Gastroesophageal sphincter (tissue), 3 donors: ENCODE data around the gene PBX1.

Experiments used
- EP300 ChIP-seq: sonication (generic); formaldehyde crosslinking; IDR thresholded peaks from one replicate; pipeline ENCODE4 v1.6.1; 2017; ENCODE audit warnings: antibody characterized with exemption, mild to moderate bottlenecking
- TF ChIP-seq, protein P1 (sequence below), 4 experiments: fragments of 200-600 bp in 2 of 4; fragments of 450-650 bp in 2 of 4; sonication (generic) in 1 of 4; IDR thresholded peaks; one replicate each; pipeline ENCODE4 v1.5.1; 2017 to 2019; ENCODE audit warnings: antibody characterized with exemption in 4 of 4, mild to moderate bottlenecking in 2 of 4, moderate library complexity in 2 of 4

DNA sequence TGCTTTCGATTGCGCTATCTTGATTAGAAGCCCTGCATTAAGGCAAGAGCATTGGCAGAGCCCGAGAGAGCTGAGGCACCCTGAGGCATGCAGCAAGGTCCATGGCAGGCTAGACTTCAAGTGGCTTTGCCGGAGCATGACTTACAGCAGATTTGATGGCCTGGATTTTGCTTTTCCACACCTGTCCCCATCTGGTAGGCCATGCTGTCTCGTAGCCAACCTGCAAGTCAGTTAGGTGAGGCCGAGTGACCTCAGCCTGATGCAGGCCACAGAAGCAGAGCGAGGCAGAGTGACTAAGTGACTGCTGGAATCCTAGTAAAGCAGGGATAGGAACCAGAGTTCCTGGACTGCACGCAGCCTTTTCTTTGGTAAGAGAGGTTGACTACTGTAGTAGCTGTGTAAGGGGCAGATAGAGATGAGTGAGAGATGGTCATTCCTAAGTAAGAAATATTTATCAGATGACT is 148.9 kb downstream of the PBX1 start:
- TF ChIP-seq, protein P1, sequence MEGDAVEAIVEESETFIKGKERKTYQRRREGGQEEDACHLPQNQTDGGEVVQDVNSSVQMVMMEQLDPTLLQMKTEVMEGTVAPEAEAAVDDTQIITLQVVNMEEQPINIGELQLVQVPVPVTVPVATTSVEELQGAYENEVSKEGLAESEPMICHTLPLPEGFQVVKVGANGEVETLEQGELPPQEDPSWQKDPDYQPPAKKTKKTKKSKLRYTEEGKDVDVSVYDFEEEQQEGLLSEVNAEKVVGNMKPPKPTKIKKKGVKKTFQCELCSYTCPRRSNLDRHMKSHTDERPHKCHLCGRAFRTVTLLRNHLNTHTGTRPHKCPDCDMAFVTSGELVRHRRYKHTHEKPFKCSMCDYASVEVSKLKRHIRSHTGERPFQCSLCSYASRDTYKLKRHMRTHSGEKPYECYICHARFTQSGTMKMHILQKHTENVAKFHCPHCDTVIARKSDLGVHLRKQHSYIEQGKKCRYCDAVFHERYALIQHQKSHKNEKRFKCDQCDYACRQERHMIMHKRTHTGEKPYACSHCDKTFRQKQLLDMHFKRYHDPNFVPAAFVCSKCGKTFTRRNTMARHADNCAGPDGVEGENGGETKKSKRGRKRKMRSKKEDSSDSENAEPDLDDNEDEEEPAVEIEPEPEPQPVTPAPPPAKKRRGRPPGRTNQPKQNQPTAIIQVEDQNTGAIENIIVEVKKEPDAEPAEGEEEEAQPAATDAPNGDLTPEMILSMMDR (IDR thresholded peaks at IDR 0.05) = no peak
- no peak for TF ChIP-seq EP300
